IPS DF 4.7 (cell line): ENCODE results near the gene NEU3.

Experiments
- DNase-seq: peaks from one replicate; pipeline ENCODE4 v3.0.0-alpha.2; 2013; ENCODE audit warnings: low spot score; ENCODE audit errors: extremely low read depth

The NEU3 gene

GRCh38 chr11:75063741-75064314 is 75.1 kb downstream of the NEU3 start:
- DNase-seq = no peak

DNA sequence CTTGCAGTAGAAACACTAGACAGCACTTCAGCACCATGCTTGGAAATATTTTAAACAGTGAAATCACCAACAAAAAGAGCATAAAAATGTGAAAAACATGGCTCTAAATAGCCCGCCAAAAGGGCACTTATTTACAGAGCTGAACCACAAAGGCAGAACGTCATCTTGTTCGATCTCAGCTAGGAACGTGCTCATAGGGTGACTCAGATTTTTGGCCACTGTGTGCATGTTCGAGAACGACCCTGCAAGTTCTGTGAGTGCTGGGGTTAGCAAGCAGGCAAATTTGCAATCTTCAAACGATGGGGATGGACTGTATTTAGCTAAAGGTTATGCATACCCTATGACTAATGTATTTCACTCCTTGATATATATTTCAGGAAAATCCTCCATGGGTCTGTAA is 77.3 kb downstream of the NEU3 start:
- DNase-seq = no peak
